Heart right ventricle (tissue), 12 donors: ENCODE measurements around the gene PEPD. TPM values are rescaled to one million over a fixed set of nuclear protein-coding genes. Genes with fewer than 3 reads are reported as not detected.

Source experiments
- polyA plus RNA-seq, 2 donors: library from polyadenylated mRNA; stranded (reverse); fragments of 200-250 nt; gene quantifications; one replicate each; pipeline ENCODE4 v1.2.3, GENCODE V29; 2013
- total RNA-seq, 10 donors: library from RNA; stranded (reverse); fragmentation: NEBNext Ultra II Directional in 3 of 10; extraction: Animal tissue kit (Norgen Biotek cat#: 25700) in 3 of 10; gene quantifications; one replicate each; pipeline versions ENCODE4 v1.2.1 to v1.2.4, GENCODE V29; 2021 to 2023
- donor health status: ischemic (EF 13 %, LVEDD 7.1; RV severe dilation, severe dysfunction).
- donor health status: healthy with polysubstance abuse.
- donor health status: DM: no; HTN: yes; CAD: no.
- donor health status: DM: no; HTN: no; CAD: no.
- donor health status: ischemic (EF 25% LVEDD 6.9; RV normal size, moderate dysfunction).
- donor health status: ischemic (EF 25% LVEDD 5.7; RV mildly dilated, moderate dysfunction).
- donor health status: healthy.
- donor health status: nonischemic (EF 11% LVEDD 7.7; RV severe dilation, severe dysfunction).
- donor health status: DM: yes; HTN: yes; CAD: no.
- donor health status: PGD.
- donor health status: ischemic (EF 29% LVEDD 5.4; RV normal size, mild dysfunction).
- donor health status: nonischemic (EF 23%, LVEDD 6.1; RV moderate dilation, normal function).

PEPD gene
- total and polyA plus RNA-seq, 12 donors: 20.4 to 47.7 (median 26.8) TPM

Other genes starting within 250 kb of the PEPD start
- 1 to 10 TPM in 8 of 10 donors, under 1 TPM in 2; 0.71 to 7.7 (median 2.8) TPM for gene CEBPA, start 219.3 kb downstream of the PEPD start, total RNA-seq
- gene CEBPA, start 219.3 kb downstream of the PEPD start, polyA plus RNA-seq: 1 to 10 TPM; 3.4 to 4.4 TPM
- 10 to 100 TPM; 10.4 to 19.4 (median 13.4) TPM for gene CEBPG, start 148.1 kb downstream of the PEPD start, total RNA-seq
- 10 to 100 TPM; 15.0 to 22.2 TPM for gene CEBPG, start 148.1 kb downstream of the PEPD start, polyA plus RNA-seq
- gene CHST8, start 100.2 kb upstream of the PEPD start, total RNA-seq: under 1 TPM in 7 of 10 donors, not detected in 3; 0.14 to 0.50 (median 0.22) TPM
- under 1 TPM; 0.13 to 0.37 TPM for gene CHST8, start 100.2 kb upstream of the PEPD start, polyA plus RNA-seq